Activated CD4-positive, alpha-beta T cell treated with anti-CD3 and anti-CD28 coated beads, Interleukin-10, Interleukin-2, amounts not matched to agents 100 ng/mL and 50 ng/mL, durations not matched to agents 16 hours and 8 hours (primary cell): ENCODE data around the gene VIPR2.
A peak's percentile ranks its signal among the peaks of the same experiment; 100 is the strongest.

ENCODE experiments used
- DNase-seq: peaks from one replicate; pipeline ENCODE4 v3.0.0-alpha.2; 2020

The VIPR2 gene

DNA sequence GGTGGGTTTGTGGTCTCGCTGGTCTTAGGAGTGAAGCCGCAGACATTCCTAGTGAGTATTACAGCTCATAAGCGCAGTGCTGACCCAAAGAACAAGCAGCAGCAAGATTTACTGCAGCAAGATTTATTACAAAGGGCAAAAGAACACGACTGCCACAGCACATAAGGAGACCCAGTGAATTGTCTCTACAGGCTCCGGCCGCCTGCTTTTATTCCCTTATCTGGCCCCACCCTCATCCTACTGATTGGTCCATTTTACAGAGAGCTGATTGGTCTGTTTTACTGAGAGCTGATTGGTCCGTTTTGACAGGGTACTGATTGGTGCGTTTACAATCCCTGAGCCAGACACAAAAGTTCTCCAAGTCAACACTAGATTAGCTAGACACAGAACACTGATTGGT is 82.1 kb downstream of the VIPR2 start:
- no peak for DNase-seq

DNA sequence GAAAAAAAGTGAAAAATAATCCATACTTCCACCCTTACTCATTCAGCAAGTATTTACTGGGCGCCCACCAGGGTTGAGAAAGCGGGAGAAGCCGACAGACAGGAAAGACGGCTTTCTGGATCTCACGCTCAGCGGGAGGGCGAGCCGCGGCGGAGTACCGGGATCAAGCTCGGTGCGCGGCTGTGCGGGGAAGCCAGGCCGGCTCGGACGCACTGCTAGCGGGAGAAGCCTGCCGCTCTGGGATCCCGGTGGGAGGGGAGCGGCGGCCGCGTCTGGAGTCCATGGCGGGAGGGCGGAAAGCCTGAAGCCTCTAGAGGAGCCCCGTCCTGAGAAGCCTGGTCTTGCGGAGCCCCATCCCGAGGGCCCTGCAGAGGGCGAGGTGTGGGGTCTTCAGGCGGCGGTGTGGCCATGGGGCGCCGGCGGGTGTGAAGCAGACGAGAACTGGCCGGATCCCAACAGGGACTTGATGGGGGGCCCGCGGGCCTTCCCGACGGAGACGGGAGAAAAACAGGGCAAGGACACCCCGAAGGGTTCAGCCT is 82.9 kb downstream of the VIPR2 start:
- no peak for DNase-seq

DNA sequence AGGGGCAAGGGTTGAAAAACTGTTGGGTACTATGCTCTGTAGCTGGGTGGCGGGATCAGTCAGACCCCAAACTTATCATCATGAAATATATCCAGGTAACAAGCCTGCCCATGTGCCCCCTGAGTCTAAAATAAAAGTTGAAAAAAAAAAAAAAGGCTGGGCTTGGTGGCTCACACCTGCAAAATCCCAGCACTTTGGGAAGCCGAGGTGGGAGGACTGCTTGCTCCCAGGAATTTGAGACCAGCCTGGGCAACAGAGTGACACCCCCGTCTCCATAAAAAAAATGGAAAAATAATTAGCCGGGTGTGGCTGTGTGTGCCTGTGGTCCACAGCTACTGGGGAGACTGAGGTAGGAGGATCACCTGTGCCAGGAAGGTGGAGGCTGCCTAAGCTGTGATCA is 83.5 kb downstream of the VIPR2 start:
- DNase-seq = no peak

DNA sequence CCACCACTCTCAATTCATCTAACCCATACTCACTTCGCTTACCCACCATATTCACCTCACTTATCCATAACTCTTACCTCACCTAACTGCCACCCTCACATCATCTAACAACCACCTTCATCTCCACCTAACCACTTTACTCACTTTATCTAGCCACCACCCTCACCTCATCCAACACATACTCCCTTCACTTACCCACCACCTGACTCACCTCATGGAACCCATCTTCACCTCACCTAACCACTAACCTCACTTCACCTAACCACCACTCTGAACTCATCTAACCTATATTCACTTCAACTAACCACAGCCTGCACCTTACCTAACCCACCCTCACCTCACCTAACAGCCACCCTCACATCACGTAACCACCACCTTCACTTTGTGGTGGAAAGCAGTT is 84.2 kb downstream of the VIPR2 start:
- DNase-seq = no peak

DNA sequence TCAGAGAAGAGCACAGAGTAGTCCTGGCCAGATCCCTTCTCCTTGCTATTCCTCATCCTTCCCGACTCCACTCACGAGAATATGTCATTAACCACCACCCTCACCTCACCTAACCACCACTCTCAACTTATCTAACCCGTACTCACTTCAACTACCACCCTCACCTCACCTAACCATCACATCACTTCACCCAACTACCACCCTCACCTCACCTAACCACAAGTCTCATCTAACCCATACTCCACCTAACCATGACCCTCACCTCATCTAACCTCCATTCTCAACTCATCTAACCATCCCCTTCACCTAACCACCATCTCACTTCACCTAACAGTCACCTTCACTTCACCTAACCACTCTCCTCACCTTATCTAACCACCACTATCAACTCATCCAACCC is 85.0 kb downstream of the VIPR2 start:
- DNase-seq = no peak

DNA sequence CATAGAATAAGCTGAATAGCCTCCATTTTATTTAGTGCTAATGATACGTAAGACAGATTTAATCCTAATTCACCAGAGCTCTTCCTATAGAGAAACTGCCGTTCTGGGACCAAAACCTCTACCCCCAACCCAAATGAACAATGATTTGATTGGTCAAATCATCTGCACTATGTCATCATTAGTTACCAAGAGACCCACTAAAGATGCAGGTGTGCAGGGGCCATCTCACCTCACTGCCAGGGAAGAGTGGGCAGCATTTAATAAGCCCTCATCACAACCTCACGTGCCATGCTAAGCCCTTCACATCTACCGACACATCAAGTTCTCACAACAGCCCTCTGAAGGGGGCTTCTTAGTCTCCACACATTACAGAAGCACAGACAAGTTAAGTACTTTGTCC is 87.0 kb downstream of the VIPR2 start:
- DNase-seq = no peak

DNA sequence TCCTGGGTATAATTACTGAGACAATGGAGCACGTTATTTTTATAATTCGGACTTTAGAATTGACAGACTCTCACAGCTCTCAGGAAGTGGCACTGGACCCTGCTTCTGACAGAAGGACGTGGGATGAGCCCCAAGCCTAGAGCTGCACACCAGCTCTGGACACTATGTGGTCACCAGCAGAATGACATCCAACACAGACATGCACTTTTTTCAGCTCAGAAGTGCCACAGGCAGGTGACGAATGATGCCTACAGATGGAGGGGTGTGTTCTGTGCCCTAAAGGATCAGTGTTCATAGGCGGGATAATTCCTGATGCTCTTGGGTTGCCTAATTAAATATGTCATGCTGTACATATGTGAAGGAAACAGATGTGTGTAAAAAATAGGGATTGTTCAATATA is 87.9 kb downstream of the VIPR2 start:
- no peak for DNase-seq

DNA sequence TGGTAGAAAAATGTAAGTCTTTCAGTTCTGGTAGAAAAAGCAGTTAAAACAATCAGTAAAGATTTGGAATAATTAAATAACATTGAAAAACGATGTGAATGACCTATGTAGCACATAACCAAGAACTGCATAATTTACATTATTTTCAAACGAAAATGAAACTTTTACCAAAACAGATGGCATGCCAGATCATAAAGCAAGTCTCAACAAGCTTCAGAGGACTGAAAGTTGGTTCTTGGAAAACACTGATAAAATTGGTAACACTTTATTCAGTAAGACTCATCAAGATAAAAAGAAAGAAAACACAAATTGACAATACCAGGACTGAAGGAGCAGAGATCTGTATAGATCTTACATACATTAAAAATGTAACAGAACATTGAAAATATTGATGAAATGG is 92.8 kb downstream of the VIPR2 start:
- DNase-seq = peak; percentile 12

DNA sequence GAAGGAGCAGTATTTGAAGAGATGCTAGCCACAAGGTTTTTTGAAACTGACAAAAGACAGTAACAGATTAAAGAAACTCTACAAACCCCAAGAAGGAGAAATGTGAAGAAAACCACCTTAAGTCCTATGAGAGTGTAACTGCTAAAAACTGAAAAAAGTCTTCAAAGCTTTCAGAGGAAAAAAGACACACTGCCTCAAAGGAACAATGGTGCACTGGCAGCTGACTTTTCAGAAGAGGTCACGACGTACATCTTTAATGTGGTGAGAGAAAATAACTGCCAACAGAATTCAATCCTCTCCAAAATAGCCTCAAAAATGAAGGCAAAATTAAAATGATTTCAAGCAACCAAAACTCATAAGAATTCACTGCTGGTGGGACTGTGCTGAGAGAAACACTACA is 94.0 kb downstream of the VIPR2 start:
- DNase-seq = no peak

DNA sequence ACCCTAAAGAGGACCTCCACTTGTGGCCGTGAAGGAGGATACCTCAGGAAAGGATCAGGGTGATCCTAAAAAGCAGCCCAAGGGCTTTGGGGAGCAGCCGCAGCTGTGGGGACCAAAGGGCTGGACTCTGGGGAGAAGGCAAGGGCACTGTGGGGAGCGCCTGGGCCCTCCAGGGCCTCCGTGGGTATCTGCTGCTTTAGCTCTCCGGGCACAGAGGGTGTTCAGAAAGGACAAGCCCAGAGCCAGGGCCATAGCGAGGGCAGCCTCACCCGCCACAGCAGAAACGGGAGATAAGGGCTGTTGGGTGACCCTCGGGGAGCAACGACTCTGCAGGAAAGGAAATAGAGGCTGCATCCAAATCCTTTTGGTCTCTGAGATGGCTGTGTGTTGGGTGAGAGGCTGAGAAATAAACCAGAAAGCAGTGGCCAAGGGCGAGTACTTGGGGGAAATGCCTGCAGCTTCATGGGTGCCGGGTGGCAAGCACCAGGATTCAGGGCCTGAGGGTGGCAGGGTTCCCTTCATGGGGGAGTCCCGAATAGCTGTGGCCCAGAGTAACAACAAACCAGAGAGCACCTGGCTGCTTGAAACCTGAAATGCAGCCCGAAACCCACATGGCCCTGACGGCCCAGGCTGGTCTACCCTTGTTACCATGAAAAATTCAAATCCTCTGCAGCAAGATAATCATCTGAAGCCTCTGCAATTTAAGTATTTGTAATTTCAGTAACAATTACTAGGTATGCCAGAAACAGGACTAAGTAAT is 95.2 kb downstream of the VIPR2 start:
- no peak for DNase-seq

DNA sequence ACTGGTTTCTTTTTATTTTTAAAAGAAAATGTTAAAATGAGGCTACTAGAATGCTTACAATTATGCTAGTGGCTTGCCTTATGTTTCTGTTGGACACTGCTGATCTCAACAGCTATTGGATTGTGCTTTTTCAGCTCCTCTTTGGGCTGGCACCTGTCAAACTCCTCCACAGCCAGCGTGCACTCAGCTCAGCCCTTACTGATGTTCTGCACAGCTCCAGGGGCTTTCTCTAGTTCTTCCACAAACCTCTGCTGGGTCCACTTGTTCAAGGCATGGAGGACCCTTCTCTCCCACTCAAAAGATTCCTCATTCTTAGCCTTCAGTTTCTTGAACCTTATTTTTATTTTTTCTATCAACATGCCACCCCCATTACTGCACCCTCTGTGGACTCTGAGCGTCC is 96.0 kb downstream of the VIPR2 start:
- DNase-seq = no peak

DNA sequence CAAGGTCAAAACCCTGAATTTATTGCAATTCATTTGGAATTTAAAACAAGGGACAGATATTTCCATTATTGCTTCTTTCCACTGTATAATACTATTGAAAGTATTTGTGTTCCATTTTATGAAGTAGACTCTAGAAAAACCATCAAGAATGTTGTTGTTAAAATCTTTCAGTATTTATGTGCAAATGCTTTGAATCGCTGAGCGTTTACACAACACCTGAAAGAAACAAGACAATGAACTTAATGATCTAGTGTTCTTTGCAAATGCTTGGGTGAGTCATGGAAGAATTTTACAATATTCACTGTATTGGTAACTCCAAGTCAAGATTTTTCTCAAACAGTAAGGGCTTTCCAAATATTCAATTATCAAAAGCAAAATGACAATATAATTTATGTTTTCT is 97.1 kb downstream of the VIPR2 start:
- DNase-seq = no peak

DNA sequence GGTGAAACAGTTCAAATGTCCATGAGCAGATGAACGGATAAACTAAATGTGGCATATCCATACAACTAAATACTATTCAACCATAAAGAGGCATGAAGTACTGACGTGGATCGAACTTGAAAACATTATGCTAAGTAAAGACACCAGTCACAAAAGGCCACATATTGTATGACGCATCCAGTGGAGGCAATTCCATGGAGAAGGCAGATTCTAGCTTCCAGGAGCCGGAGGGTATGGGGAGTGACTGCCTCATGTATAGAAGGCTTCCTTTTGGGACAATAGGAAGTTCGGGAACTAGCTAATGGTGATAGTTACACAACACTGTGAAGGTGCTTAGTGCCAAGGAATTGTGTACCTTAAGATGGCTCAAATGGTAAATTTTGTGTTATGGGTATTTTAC is 98.4 kb downstream of the VIPR2 start:
- no peak for DNase-seq

DNA sequence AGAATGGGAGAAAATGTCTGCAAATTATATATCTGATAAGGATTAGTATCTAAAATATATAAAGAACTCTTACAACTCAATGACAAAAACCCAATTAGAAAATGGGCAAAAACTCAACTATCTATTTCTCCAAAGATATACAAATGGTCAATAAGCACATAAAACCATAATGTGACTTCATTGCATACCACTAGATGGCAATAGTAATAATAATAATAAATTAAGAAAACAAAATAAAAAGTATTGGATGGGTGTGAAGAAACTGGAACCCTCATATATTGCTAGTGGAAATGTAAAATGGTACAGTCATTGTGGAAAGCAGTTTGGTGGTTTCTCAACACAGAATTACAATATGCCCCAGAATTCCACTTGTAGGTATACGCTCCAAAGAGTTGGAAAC is 98.8 kb downstream of the VIPR2 start:
- no peak for DNase-seq

DNA sequence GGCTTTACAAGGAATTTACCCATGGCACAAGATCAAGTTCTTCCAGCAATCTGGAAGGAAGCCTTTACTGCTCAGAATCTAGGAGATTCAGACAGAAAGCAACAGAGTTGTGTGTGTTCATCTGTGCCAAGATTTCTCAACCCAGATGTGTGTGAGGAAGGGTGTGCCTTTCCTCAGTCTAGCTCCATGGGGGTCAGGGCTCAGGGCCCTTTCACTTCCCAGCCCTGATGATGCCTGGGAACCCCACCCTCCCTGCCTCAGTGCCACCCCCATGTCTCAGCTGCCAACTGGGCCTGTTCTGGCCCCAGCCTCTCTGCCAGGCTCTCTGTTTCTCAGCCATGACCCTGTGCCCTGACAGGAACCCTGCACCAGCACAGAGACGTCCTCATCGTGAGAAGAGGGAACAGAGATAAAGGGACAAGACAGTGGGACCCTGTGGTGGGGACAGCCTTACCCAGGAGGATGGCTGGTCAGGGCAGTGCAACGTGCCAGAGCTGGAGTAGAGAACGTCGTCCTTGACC is 102.0 kb downstream of the VIPR2 start:
- DNase-seq = no peak

DNA sequence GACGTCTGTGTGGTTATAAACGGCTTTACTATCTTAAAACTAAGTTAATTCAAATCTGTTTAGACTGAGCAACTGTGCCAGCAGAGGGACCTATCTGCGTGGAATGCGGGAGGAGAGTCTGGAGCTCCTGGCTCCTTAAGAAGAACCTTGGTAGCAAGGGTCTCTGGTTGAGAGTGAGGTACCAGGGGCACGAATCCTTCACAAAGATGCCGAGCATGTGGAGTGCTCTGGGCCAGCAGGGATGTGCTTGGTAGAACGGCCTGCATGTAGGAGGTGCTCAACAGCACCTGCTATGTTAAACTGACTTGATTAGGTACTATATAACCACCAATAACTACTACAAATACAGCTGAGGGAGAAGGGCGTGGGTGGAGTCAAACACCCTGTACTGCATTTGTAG is 102.6 kb downstream of the VIPR2 start:
- DNase-seq = no peak

DNA sequence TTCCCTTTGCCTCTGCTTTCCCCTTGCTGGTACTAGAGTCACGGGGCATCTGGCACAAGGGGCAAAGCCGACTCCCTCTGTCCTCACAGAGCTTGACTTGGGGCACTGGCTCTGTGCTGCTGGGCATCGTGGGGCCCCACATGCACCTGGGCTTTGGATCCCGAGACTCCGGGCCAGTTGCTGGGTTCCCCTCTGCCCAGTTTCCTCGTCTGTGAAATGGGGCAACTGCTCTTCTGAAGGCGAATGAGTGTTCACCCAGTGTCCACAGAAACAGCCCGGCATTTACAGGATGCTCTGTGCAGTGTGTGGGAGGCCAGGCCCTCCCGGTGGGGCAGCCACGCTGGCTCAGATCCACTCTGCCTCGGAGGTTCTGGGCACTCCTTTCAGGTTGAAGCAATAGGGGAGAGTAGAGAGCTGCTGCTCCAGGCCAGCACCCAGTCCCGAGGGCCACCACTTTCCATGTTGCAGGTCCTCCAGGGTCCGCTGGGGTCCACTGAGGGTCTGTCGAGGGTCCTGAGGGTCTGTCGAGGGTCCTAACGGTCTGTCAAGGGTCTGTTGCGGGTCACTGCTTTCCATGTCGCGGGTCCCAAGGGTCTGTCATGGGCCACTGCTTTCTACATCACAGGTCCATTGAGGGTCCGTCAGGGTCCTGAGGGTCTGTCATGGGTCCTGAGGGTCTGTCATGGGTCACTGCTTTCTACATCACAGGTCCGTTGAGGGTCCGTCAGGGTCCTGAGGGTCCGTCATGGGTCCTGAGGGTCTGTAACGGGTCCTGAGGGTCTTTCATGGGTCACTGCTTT is 103.6 kb downstream of the VIPR2 start:
- no peak for DNase-seq

DNA sequence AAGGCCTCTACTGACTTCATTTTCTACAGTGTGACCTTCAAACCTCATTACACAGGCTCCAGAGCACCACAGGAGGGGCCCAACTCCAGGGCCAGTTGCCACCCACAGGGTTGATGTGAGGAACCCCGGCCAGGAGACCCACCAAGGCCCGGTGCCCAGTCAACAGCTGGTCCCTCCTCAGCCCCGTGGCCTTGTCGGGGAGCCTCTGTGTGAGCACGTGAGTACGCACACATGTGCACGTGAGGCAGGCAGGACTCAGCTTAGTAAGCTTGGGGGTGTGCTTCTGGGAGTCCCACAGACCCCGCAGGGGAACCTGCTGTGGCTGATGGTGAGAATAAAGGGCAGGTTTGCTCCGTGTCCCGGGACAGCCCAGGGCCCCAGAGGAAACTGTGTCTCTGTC is 104.5 kb downstream of the VIPR2 start:
- DNase-seq = no peak

DNA sequence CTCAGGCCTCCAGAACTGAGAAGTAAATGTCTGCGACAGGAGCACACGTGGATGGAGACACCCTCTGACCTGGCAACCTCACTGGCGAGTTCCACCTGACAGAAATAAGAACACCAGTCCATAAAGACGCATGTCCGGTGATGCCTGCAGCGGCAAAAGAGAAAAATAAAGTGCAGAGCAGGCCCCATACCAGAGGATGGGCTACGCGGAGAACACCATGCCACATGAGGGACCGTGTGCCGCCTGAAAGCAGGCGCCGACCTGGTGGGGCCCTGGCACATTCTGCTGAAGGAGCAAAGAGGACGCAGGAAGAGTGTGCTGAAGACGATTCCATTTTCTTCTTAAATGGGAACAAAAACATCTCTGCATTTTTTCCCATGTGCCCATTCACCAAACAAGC is 105.0 kb downstream of the VIPR2 start:
- DNase-seq = no peak

DNA sequence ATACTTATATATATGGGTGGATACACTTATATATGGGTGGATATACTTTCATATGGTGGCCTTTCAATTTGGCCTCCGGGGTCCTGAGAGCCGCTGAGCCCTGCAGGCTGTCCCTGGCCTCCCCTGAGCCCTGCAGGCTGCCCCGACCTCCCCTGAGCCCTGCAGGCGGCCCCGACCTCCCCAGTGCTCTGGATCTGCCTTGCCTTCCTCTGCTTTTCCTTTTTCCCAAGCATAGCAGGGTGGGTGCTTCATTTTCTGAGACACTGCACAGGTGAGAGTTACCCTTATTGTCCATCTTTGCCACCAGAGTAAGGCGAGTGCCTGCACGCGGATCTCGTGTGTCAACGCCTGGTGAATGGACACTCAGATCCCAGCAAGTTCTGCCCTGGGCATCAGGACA is 106.6 kb downstream of the VIPR2 start:
- no peak for DNase-seq

DNA sequence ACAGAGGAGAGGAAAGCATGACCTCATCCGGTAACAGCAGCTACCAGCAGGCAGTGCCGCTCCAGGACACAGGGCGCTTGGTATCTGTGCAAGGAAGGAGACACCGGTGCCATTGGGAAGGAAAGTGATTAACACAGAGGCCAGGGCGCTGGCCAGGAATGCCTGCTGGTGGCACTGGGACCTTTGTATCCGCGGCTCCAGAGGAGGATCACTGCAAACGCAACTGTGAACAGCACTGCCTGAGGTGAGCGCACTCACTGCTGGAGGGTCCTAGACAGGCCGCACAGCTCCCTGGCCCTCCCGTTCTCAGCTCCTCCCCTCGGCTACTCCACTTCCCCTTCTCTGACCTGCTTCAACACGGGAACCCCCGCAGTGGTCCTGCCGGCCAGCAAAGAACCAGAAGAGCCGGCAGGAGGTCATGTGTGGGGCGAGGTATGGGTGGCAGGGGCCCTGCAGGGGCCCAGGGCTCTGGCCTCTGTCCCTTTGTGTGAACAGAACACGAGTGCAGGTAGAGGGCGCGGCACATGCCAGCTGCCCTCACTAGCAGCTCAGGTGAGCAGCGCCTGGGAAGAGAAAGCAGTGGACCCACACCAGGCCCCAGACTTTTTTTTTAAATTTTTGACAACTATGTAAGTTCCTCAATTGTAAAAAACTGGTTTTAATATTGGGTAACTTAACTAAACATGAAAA is 107.6 kb downstream of the VIPR2 start:
- DNase-seq = no peak

DNA sequence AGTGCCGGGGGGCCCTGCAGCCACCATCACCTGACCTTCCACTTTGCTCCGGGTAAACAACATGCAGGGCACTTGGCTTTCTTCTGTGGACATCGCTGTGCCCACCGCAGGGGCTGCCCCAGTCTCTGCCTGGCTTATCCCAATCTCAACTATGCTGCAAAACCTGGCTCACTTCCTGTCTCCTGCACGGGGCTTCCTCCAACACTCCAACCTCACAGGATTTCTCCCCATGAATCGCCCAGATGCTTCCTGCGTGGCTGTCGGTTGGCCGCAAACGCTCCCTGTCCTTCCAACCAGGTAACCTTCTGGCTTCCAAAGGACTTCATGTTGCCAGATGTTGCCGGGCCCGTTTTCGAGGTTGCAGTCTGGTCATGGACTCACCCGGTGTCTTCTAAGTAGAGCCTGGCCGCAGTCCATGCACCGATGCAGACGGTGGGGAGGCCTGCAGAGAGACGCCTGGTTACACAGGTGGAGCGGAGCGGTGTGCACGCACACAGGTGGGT is 109.0 kb downstream of the VIPR2 start:
- DNase-seq = no peak

DNA sequence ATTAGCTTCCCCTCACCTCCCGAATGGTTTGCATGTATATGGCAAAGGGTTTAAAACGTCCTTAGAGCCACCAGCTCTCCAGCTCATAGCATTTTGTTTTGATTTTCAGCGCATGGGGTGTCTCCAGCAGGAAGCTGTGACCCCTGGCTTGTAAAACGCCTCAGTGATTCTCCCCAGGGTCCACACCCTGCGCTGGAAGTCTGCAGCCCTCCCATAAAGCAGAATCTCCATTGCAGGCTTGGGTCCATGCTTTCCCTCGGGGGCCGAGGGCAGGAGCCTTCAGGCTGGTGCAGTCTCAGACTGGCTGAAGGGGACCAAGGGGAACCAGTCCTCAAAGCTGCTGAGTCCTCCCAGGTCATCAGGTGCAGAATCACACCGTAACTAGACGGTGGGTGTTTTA is 109.7 kb downstream of the VIPR2 start:
- DNase-seq = no peak
